K562 (cell line): Measurements from ENCODE around the gene LTBP4. TPM values are rescaled to one million over a fixed set of nuclear protein-coding genes. Genes with fewer than 3 reads are reported as not detected.

ENCODE experiments used
- CREBBP ChIP-seq: IDR thresholded peaks from one replicate; pipeline ENCODE4 v1.6.1; 2012; ENCODE audit warnings: low read depth, mild to moderate bottlenecking, control low read depth, inconsistent platforms, low read length
- E2F3 ChIP-seq: fragments of 250-450 bp; sonication (Bioruptor Pico); IDR thresholded peaks from 2 replicates; pipeline ENCODE4 v1.4.0; 2020; ENCODE audit warnings: mild to moderate bottlenecking
- NFYB ChIP-seq: IDR thresholded peaks from 2 replicates; pipeline ENCODE4 v1.6.1; 2011; ENCODE audit warnings: mild to moderate bottlenecking, moderate library complexity; ENCODE audit not compliant: insufficient read length; ENCODE audit errors: extremely low read depth
- NR4A1 ChIP-seq, 2 experiments: fragments of 250-450 bp in 1 of 2; fragments of 450-650 bp in 1 of 2; sonication (Bioruptor Pico) in 1 of 2; IDR thresholded peaks; 2 replicates each; pipeline versions ENCODE4 v1.4.0 to v1.6.1; 2016 to 2020; ENCODE audit warnings: mild to moderate bottlenecking in 2 of 2, missing compliant biosample characterization in 1 of 2, missing genetic modification characterization in 1 of 2, moderate library complexity in 1 of 2
- PCBP1 ChIP-seq: fragments of 200-400 bp; formaldehyde crosslinking; IDR thresholded peaks from 2 replicates; pipeline ENCODE4 v1.6.1; 2018; ENCODE audit warnings: mild to moderate bottlenecking, low read depth, low read length; ENCODE audit not compliant: poor library complexity, severe bottlenecking
- POLR3A ChIP-seq: IDR thresholded peaks from 2 replicates; pipeline ENCODE4 v1.6.1; 2011; ENCODE audit warnings: borderline replicate concordance, mild to moderate bottlenecking, moderate library complexity; ENCODE audit not compliant: insufficient read length, insufficient read depth; ENCODE audit errors: extremely low read depth
- RBM34 ChIP-seq: fragments of 200-400 bp; formaldehyde crosslinking; IDR thresholded peaks from 2 replicates; pipeline ENCODE4 v1.6.1; 2018; ENCODE audit warnings: low read length, borderline replicate concordance; ENCODE audit not compliant: insufficient read depth
- SMARCE1 ChIP-seq: fragments of 450-650 bp; IDR thresholded peaks from 2 replicates; pipeline ENCODE4 v1.7.1; 2016; ENCODE audit warnings: mild to moderate bottlenecking
- SRF ChIP-seq, 2 experiments: fragments of 250-450, 450-650 bp in 1 of 2; sonication (Bioruptor Pico) in 1 of 2; sonication (generic) in 1 of 2; formaldehyde crosslinking; IDR thresholded peaks; 2 replicates each; pipeline versions ENCODE4 v1.5.0 to v1.5.1; 2020 to 2022; ENCODE audit warnings: mild to moderate bottlenecking in 1 of 2, missing genetic modification reagents in 1 of 2
- STAT5B ChIP-seq: fragments of 250-450 bp; sonication (Bioruptor Pico); IDR thresholded peaks from 2 replicates; pipeline ENCODE4 v1.8.0; 2021; ENCODE audit warnings: mild to moderate bottlenecking, inconsistent platforms
- TGIF2 ChIP-seq: sonication (generic); formaldehyde crosslinking; IDR thresholded peaks from 2 replicates; pipeline ENCODE4 v1.8.1; 2022; ENCODE audit warnings: mild to moderate bottlenecking, missing genetic modification reagents, moderate library complexity
- ZBTB1 ChIP-seq: sonication (generic); formaldehyde crosslinking; IDR thresholded peaks from 2 replicates; pipeline ENCODE4 v1.8.1; 2023; ENCODE audit warnings: missing genetic modification reagents, low read depth, mild to moderate bottlenecking, borderline replicate concordance
- ZNF197 ChIP-seq: fragments of 200-800 bp; sonication (Bioruptor generic); IDR thresholded peaks from 2 replicates; pipeline ENCODE4 v1.6.1; 2016; ENCODE audit warnings: low read depth, missing genetic modification characterization, missing compliant biosample characterization
- ZNF511 ChIP-seq: sonication (generic); formaldehyde crosslinking; IDR thresholded peaks from 2 replicates; pipeline ENCODE4 v1.8.0; 2022; ENCODE audit warnings: mild to moderate bottlenecking, missing genetic modification reagents
- polyA plus RNA-seq, 8 experiments: library from polyadenylated mRNA; depleted of rRNA in 4 of 8; stranded (reverse) in 5 of 8; unstranded in 3 of 8; fragments of >200 nt; fragmentation: Nextera tagmentation in 2 of 8; fragmentation: Illumina TruSeq in 1 of 8; extraction: Ambion mirVana in 2 of 8; extraction: Trizol in 1 of 8; gene quantifications; 2 replicates each; pipeline versions ENCODE4 v1.2.1 to v1.2.3, GENCODE V29; 2011 to 2014; ENCODE audit warnings: inconsistent platforms in 1 of 8, missing spikeins in 1 of 8
- total RNA-seq, 7 experiments: library from RNA; depleted of rRNA in 6 of 7; stranded (reverse); fragments of >200 nt in 6 of 7; fragmentation: Illumina TruSeq in 2 of 7; extraction: Trizol in 2 of 7; gene quantifications; 2 replicates each; pipeline versions ENCODE4 v1.2.1 to v1.2.3, GENCODE V29; 2011 to 2021; ENCODE audit warnings: low replicate concordance in 1 of 7
- TF ChIP-seq, protein P1 (sequence below): fragments of 250-450 bp; sonication (Bioruptor Pico); IDR thresholded peaks from 2 replicates; pipeline ENCODE4 v1.9.0; 2021; ENCODE audit warnings: mild to moderate bottlenecking, inconsistent platforms
- TF ChIP-seq, protein P2 (sequence below): fragments of 250-450 bp; sonication (Bioruptor Pico); IDR thresholded peaks from 2 replicates; pipeline ENCODE4 v1.4.0; 2020; ENCODE audit warnings: mild to moderate bottlenecking, moderate library complexity, borderline replicate concordance

LTBP4 gene
- total and polyA plus RNA-seq, 9 of the 15 experiments (the other 6 are each of a cell fraction or from before 2014, with no cell fraction given): 0.35 to 160 (median 31.6) TPM

GRCh38 chr19:40613690-40614621 lies 12.8 kb downstream of the LTBP4 start (continued):
- TF ChIP-seq, protein P1, sequence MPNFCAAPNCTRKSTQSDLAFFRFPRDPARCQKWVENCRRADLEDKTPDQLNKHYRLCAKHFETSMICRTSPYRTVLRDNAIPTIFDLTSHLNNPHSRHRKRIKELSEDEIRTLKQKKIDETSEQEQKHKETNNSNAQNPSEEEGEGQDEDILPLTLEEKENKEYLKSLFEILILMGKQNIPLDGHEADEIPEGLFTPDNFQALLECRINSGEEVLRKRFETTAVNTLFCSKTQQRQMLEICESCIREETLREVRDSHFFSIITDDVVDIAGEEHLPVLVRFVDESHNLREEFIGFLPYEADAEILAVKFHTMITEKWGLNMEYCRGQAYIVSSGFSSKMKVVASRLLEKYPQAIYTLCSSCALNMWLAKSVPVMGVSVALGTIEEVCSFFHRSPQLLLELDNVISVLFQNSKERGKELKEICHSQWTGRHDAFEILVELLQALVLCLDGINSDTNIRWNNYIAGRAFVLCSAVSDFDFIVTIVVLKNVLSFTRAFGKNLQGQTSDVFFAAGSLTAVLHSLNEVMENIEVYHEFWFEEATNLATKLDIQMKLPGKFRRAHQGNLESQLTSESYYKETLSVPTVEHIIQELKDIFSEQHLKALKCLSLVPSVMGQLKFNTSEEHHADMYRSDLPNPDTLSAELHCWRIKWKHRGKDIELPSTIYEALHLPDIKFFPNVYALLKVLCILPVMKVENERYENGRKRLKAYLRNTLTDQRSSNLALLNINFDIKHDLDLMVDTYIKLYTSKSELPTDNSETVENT (CRISPR knock-in tag): peak; percentile 56; the same call in 1 of the 2 replicates
- TF ChIP-seq PCBP1 (peak; percentile 71), ZNF511 (CRISPR knock-in tag) (no peak), RBM34 (no peak), ZBTB1 (CRISPR knock-in tag) (no peak), STAT5B (CRISPR knock-in tag) (no peak), NR4A1 (CRISPR knock-in tag; IDR thresholded peaks at IDR 0.05) (no peak), NR4A1 (tag; IDR thresholded peaks at IDR 0.05) (no peak), POLR3A (no peak), CREBBP (no peak), ZNF197 (CRISPR knock-in tag) (no peak), TGIF2 (no peak), E2F3 (CRISPR knock-in tag) (no peak), NFYB (peak; percentile 70), SRF (CRISPR knock-in tag; IDR thresholded peaks at IDR 0.05) (no peak), SMARCE1 (no peak)
- TF ChIP-seq, protein P2, sequence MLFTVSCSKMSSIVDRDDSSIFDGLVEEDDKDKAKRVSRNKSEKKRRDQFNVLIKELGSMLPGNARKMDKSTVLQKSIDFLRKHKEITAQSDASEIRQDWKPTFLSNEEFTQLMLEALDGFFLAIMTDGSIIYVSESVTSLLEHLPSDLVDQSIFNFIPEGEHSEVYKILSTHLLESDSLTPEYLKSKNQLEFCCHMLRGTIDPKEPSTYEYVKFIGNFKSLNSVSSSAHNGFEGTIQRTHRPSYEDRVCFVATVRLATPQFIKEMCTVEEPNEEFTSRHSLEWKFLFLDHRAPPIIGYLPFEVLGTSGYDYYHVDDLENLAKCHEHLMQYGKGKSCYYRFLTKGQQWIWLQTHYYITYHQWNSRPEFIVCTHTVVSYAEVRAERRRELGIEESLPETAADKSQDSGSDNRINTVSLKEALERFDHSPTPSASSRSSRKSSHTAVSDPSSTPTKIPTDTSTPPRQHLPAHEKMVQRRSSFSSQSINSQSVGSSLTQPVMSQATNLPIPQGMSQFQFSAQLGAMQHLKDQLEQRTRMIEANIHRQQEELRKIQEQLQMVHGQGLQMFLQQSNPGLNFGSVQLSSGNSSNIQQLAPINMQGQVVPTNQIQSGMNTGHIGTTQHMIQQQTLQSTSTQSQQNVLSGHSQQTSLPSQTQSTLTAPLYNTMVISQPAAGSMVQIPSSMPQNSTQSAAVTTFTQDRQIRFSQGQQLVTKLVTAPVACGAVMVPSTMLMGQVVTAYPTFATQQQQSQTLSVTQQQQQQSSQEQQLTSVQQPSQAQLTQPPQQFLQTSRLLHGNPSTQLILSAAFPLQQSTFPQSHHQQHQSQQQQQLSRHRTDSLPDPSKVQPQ (CRISPR knock-in tag): no peak
